ENCODE results near the gene HLF. TPM values are rescaled to one million over a fixed set of nuclear protein-coding genes. Genes with fewer than 3 reads are reported as not detected.

The HLF gene
- total and polyA plus RNA-seq, 3 experiments from 2014 or later = 0.59 to 0.93 (median 0.81) TPM

GRCh38 chr17:55254375-55254774 lies 10.4 kb upstream of the HLF start:
- Histone ChIP-seq H3K9me3 (ENCODE audit: low read length) (no peaks in the 10 kb centered on the region), H3K4me1 (ENCODE audit: insufficient read depth, low read length) (no peaks in the 10 kb centered on the region), H3K36me3 (ENCODE audit: insufficient read depth, low read length) (no peaks in the 10 kb centered on the region), H3K27me3 (ENCODE audit: insufficient read depth, low read length, poor library complexity, severe bottlenecking) (no peaks in the 10 kb centered on the region), H3K4me3 (ENCODE audit: low read length) (no peak overlapping the region), H3K27ac (ENCODE audit: low read depth, low read length) (no peak overlapping the region)
- CTCF ChIA-PET = interaction anchor here (0.7 to 1.1 kb wide), 2 partner anchors 12 to 1289 kb away, joined by 3 read pairs; no protein-coding TSS in a partner anchor
- Mint-ChIP-seq H3K4me1 (no peaks in the 10 kb centered on the region), H3K36me3 (no peaks in the 10 kb centered on the region), H3K27me3 (peaks cover 13 to 62% of the 10 kb centered on the region in 2 donors), H3K27ac (no peak overlapping the region), H3K4me3 (no peak overlapping the region), H3K9me3 (no peaks in the 10 kb centered on the region)
- DNase-seq = no peak
- POLR2A ChIA-PET = no interaction called here

GRCh38 chr17:55258578-55259135 lies 6.1 kb upstream of the HLF start:
- no peak overlapping the region for H3K27ac ChIP-seq (ENCODE audit: low read depth, low read length)
- Mint-ChIP-seq H3K9me3 (peaks cover 0 to 5% (median 4%) of the 10 kb centered on the region in 5 donors), H3K4me3 (no peak overlapping the region), H3K27ac (no peak overlapping the region), H3K4me1 (peaks cover 4 to 5% (median 4%) of the 10 kb centered on the region in 3 donors), H3K27me3 (peaks cover 29 to 74% of the 10 kb centered on the region in 2 donors), H3K36me3 (peaks cover 0 to 7% (median 0%) of the 10 kb centered on the region in 3 donors)
- no peaks in the 10 kb centered on the region for H3K36me3 ChIP-seq (ENCODE audit: insufficient read depth, low read length)
- CTCF ChIA-PET = no interaction called here
- H3K9me3 ChIP-seq (ENCODE audit: low read length) = no peaks in the 10 kb centered on the region
- H3K27me3 ChIP-seq (ENCODE audit: insufficient read depth, low read length, poor library complexity, severe bottlenecking) = peaks cover 6% of the 10 kb centered on the region
- no peak for DNase-seq
- H3K4me3 ChIP-seq (ENCODE audit: low read length) = no peak overlapping the region
- peaks cover 5% of the 10 kb centered on the region for H3K4me1 ChIP-seq (ENCODE audit: insufficient read depth, low read length)
- POLR2A ChIA-PET = no interaction called here

GRCh38 chr17:55259684-55260111 lies 5.1 kb upstream of the HLF start:
- Histone ChIP-seq H3K27ac (ENCODE audit: low read depth, low read length) (no peak overlapping the region), H3K9me3 (ENCODE audit: low read length) (no peaks in the 10 kb centered on the region), H3K4me1 (ENCODE audit: insufficient read depth, low read length) (peaks cover 15% of the 10 kb centered on the region), H3K27me3 (ENCODE audit: insufficient read depth, low read length, poor library complexity, severe bottlenecking) (peaks cover 14% of the 10 kb centered on the region), H3K4me3 (ENCODE audit: low read length) (no peak overlapping the region), H3K36me3 (ENCODE audit: insufficient read depth, low read length) (no peaks in the 10 kb centered on the region)
- Mint-ChIP-seq H3K27me3 (peaks cover 37 to 78% of the 10 kb centered on the region in 2 donors), H3K9me3 (peaks cover 0 to 5% (median 4%) of the 10 kb centered on the region in 5 donors), H3K27ac (no peak overlapping the region), H3K36me3 (peaks cover 0 to 7% (median 0%) of the 10 kb centered on the region in 3 donors), H3K4me3 (no peak overlapping the region), H3K4me1 (peaks cover 13 to 15% (median 14%) of the 10 kb centered on the region in 3 donors)
- DNase-seq = no peak
- ChIA-PET POLR2A (no interaction called here), CTCF (no interaction called here)

GRCh38 chr17:55261311-55261710 lies 3.4 kb upstream of the HLF start:
- no peak for DNase-seq
- Mint-ChIP-seq H3K27me3 (peaks cover 41 to 72% of the 10 kb centered on the region in 2 donors), H3K36me3 (peaks cover 0 to 7% (median 0%) of the 10 kb centered on the region in 3 donors), H3K4me1 (peaks cover 14 to 23% (median 16%) of the 10 kb centered on the region in 3 donors), H3K27ac (no peak overlapping the region), H3K9me3 (peaks cover 0 to 5% (median 4%) of the 10 kb centered on the region in 5 donors), H3K4me3 (no peak overlapping the region)
- peaks cover 20% of the 10 kb centered on the region for H3K4me1 ChIP-seq (ENCODE audit: insufficient read depth, low read length)
- POLR2A ChIA-PET = no interaction called here
- peaks cover 14% of the 10 kb centered on the region for H3K27me3 ChIP-seq (ENCODE audit: insufficient read depth, low read length, poor library complexity, severe bottlenecking)
- H3K27ac ChIP-seq (ENCODE audit: low read depth, low read length) = no peak overlapping the region
- CTCF ChIA-PET = interaction anchor here (0.8 kb wide), 1 partner anchor 19 kb away, joined by 3 read pairs; no protein-coding TSS in a partner anchor
- no peaks in the 10 kb centered on the region for H3K9me3 ChIP-seq (ENCODE audit: low read length)
- no peak overlapping the region for H3K4me3 ChIP-seq (ENCODE audit: low read length)
- no peaks in the 10 kb centered on the region for H3K36me3 ChIP-seq (ENCODE audit: insufficient read depth, low read length)

DNA sequence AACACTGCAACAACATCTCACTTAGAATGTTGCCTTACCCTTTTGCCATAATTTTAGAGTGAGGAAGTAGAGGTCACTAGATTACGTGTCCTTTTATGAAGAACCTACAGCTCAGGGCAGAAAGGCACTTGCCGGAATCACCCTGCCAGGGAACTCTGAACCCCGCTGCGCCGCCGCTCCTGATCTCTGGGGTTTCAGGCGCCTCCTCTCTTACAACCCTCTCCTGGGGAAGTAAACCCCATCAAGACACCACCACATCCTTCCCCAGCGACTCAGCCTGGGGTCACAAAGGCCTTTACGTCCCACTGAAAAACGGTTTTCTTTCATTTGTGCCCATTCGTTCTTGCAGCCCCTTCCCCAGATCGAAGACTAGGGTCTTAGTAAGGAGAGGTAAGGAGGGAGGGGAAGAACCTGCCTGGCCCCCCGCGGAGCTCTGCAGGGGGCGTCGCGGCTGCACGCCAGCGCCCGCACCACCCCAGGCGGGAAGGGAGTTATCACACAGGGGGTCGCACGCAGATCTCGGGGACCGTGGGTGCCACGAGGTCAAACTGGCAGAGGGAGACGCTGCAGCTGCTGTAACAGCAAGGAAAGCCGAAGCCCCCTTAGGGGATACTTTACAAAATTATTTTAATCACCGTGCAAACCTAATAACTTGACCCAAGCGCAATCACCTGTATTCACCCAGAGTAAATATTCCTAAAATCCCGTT lies 1.0 kb upstream of the HLF start:
- Mint-ChIP-seq H3K4me3 (peak overlapping the region; percentile 74 to 88 (median 84)), H3K9me3 (peaks cover 0 to 5% (median 4%) of the 10 kb centered on the region in 5 donors), H3K36me3 (peaks cover 0 to 7% (median 0%) of the 10 kb centered on the region in 3 donors), H3K27ac (peak overlapping the region in 6 of 8 donors; percentile 48 to 88 (median 66)), H3K27me3 (peaks cover 46 to 79% of the 10 kb centered on the region in 2 donors), H3K4me1 (peaks cover 14 to 25% (median 16%) of the 10 kb centered on the region in 3 donors)
- CTCF ChIA-PET = interaction anchor here (1.6 kb wide), 1 partner anchor 25 kb away, joined by 12 read pairs; no protein-coding TSS in a partner anchor
- peaks cover 20% of the 10 kb centered on the region for H3K4me1 ChIP-seq (ENCODE audit: insufficient read depth, low read length)
- no peaks in the 10 kb centered on the region for H3K9me3 ChIP-seq (ENCODE audit: low read length)
- H3K27me3 ChIP-seq (ENCODE audit: insufficient read depth, low read length, poor library complexity, severe bottlenecking) = peaks cover 18% of the 10 kb centered on the region
- H3K4me3 ChIP-seq (ENCODE audit: low read length) = peak overlapping the region; percentile 5
- no peak overlapping the region for H3K27ac ChIP-seq (ENCODE audit: low read depth, low read length)
- DNase-seq = peak in 1 of 5 donors; percentile 5
- POLR2A ChIA-PET = interaction anchor here (0.7 to 1.0 kb wide), 3 partner anchors 25 to 92 kb away, joined by 3 to 9 read pairs (median 4); no protein-coding TSS in a partner anchor
- H3K36me3 ChIP-seq (ENCODE audit: insufficient read depth, low read length) = no peaks in the 10 kb centered on the region

GRCh38 chr17:55264278-55264644 lies 499 bp upstream of the HLF start:
- peaks cover 18% of the 10 kb centered on the region for H3K27me3 ChIP-seq (ENCODE audit: insufficient read depth, low read length, poor library complexity, severe bottlenecking)
- peak overlapping the region in 5 of 8 donors; percentile 24 to 87 (median 58) for H3K27ac Mint-ChIP-seq
- H3K27me3 Mint-ChIP-seq = peaks cover 42 to 76% of the 10 kb centered on the region in 2 donors
- H3K27ac ChIP-seq (ENCODE audit: low read depth, low read length) = no peak overlapping the region
- H3K4me1 Mint-ChIP-seq = peaks cover 14 to 25% (median 16%) of the 10 kb centered on the region in 3 donors
- CTCF ChIA-PET = interaction anchor here (1.6 kb wide), 1 partner anchor 26 kb away, joined by 12 read pairs; no protein-coding TSS in a partner anchor
- H3K4me1 ChIP-seq (ENCODE audit: insufficient read depth, low read length) = peaks cover 20% of the 10 kb centered on the region
- H3K4me3 Mint-ChIP-seq = peak overlapping the region; percentile 74 to 88 (median 84)
- H3K9me3 Mint-ChIP-seq = peaks cover 0 to 5% (median 4%) of the 10 kb centered on the region in 5 donors
- H3K36me3 ChIP-seq (ENCODE audit: insufficient read depth, low read length) = no peaks in the 10 kb centered on the region
- peak overlapping the region; percentile 5 for H3K4me3 ChIP-seq (ENCODE audit: low read length)
- DNase-seq = peak in 1 of 5 donors; percentile 3
- peaks cover 0 to 7% (median 0%) of the 10 kb centered on the region in 3 donors for H3K36me3 Mint-ChIP-seq
- POLR2A ChIA-PET = interaction anchor here (0.7 to 1.0 kb wide), 3 partner anchors 26 to 91 kb away, joined by 3 to 9 read pairs (median 4); no protein-coding TSS in a partner anchor
- no peaks in the 10 kb centered on the region for H3K9me3 ChIP-seq (ENCODE audit: low read length)

- ChIA-PET POLR2A (interaction anchor here (2.1 kb wide), 1 partner anchor 27 kb away, joined by 17 read pairs; no protein-coding TSS in a partner anchor), CTCF (interaction anchor here (1.0 to 2.1 kb wide), 2 partner anchors 9 to 28 kb away, joined by 3 to 13 read pairs; no protein-coding TSS in a partner anchor)
- peak in 3 of 5 donors; percentile 5 to 52 (median 12) for DNase-seq
- Histone ChIP-seq H3K4me1 (ENCODE audit: insufficient read depth, low read length) (peaks cover 20% of the 10 kb centered on the region), H3K4me3 (ENCODE audit: low read length) (peak overlapping the region; percentile 40), H3K9me3 (ENCODE audit: low read length) (no peaks in the 10 kb centered on the region), H3K27ac (ENCODE audit: low read depth, low read length) (no peak overlapping the region), H3K27me3 (ENCODE audit: insufficient read depth, low read length, poor library complexity, severe bottlenecking) (peaks cover 18% of the 10 kb centered on the region), H3K36me3 (ENCODE audit: insufficient read depth, low read length) (no peaks in the 10 kb centered on the region)
- Mint-ChIP-seq H3K27ac (peak overlapping the region in 2 of 8 donors; percentile 33 to 58), H3K4me3 (peak overlapping the region; percentile 66 to 85 (median 70)), H3K36me3 (peaks cover 0 to 7% (median 0%) of the 10 kb centered on the region in 3 donors), H3K27me3 (peaks cover 37 to 68% of the 10 kb centered on the region in 2 donors), H3K9me3 (peaks cover 0 to 5% (median 4%) of the 10 kb centered on the region in 5 donors), H3K4me1 (peaks cover 14 to 25% (median 16%) of the 10 kb centered on the region in 3 donors)
Observed at GRCh38 chr17:55265311-55266021, 706 bp downstream of the HLF start.
